GM12878 (cell line): ENCODE measurements around the gene STRA6. TPM values are rescaled to one million over a fixed set of nuclear protein-coding genes. Genes with fewer than 3 reads are reported as not detected.

Experiments
- ATAC-seq: fragments of 200-7000 bp; cut with Tn5 transposase; 3 replicates; pipeline ENCODE4 v1.9.1; 2020; ENCODE audit warnings: mild to moderate bottlenecking, moderate library complexity
- BruUV-seq: library from RNA; stranded (reverse); fragments of 400-500 nt; replicated peaks from 2 replicates; lab custom pipeline; 2021; lab: Mats Ljungman, UMichigan
- CTCF ChIA-PET: fragments of 300-600 bp; sonication (Branson Sonifier 250); formaldehyde crosslinking; extraction: SDS; loops from one replicate; lab custom pipeline; 2021; ENCODE audit warnings: inconsistent platforms; lab: Yijun Ruan, JAX
- POLR2A ChIA-PET: fragments of 350-600 bp; formaldehyde crosslinking; extraction: SDS; loops from one replicate; lab custom pipeline; 2021; ENCODE audit warnings: inconsistent platforms; lab: Charles Lee
- RAD21 ChIA-PET: fragments of 300-600 bp; sonication (Branson Sonifier 250); formaldehyde crosslinking; loops from one replicate; lab custom pipeline; 2023; ENCODE audit warnings: antibody characterized with exemption; ENCODE audit not compliant: unreplicated experiment; lab: Charles Lee
- SMC1A ChIA-PET: fragments of 300-600 bp; sonication (Branson Sonifier 250); formaldehyde crosslinking; loops from one replicate; lab custom pipeline; 2023; ENCODE audit not compliant: unreplicated experiment, uncharacterized antibody; lab: Charles Lee
- DNase-seq: peaks from one replicate; pipeline ENCODE4 v3.0.0-alpha.2; 2011; ENCODE audit warnings: low read depth, low spot score
- FAIRE-seq: peaks from 3 replicates; lab custom pipeline; 2011; peaks lifted over from hg19 to GRCh38; lab: Jason Lieb, UNC
- H2AFZ ChIP-seq: 2 replicates; pipeline ENCODE4 v1.6.0; 2011; ENCODE audit warnings: low read depth, low read length, control low read depth; ENCODE audit not compliant: control insufficient read depth
- H3K27ac ChIP-seq: 2 replicates; pipeline ENCODE4 v1.5.1; 2011; ENCODE audit warnings: control low read depth; ENCODE audit not compliant: control insufficient read depth, insufficient read depth
- H3K27me3 ChIP-seq, 2 experiments: replicated peaks in 1 of 2; 2 replicates each; pipeline versions ENCODE4 v1.6.0 to v1.6.1; 2011; ENCODE audit warnings: low read length in 1 of 2; ENCODE audit not compliant: control insufficient read depth in 2 of 2, insufficient read depth in 2 of 2
- H3K36me3 ChIP-seq, 2 experiments: 2 replicates each; pipeline ENCODE4 v1.5.1; 2011; ENCODE audit warnings: low read length in 1 of 2; ENCODE audit not compliant: control insufficient read depth in 2 of 2, insufficient read depth in 2 of 2
- H3K4me1 ChIP-seq: 2 replicates; pipeline ENCODE4 v1.6.1; 2011; ENCODE audit warnings: mild to moderate bottlenecking, low read length, moderate library complexity, mixed read lengths; ENCODE audit not compliant: control insufficient read depth, insufficient read depth
- H3K4me2 ChIP-seq: 2 replicates; pipeline ENCODE4 v1.6.0; 2011; ENCODE audit warnings: control low read depth; ENCODE audit not compliant: control insufficient read depth, insufficient read depth
- H3K4me3 ChIP-seq: fragments of 200-600 bp; sonication (generic); 2 replicates; pipeline ENCODE4 v1.5.1; 2016
- H3K79me2 ChIP-seq: 2 replicates; pipeline ENCODE4 v1.6.0; 2011; ENCODE audit warnings: low read length; ENCODE audit not compliant: control insufficient read depth, insufficient read depth
- H3K9ac ChIP-seq: 2 replicates; pipeline ENCODE4 v1.8.0; 2011; ENCODE audit warnings: low read length, control low read depth, mixed read lengths; ENCODE audit not compliant: control insufficient read depth, insufficient read depth
- H3K9me3 ChIP-seq: replicated peaks from 3 replicates; pipeline ENCODE4 v1.5.1; 2011; ENCODE audit warnings: mild to moderate bottlenecking, low read length; ENCODE audit not compliant: control insufficient read depth, insufficient read depth
- H4K20me1 ChIP-seq: 2 replicates; pipeline ENCODE4 v1.6.0; 2011; ENCODE audit not compliant: control insufficient read depth, insufficient read depth
- ATF7 ChIP-seq: fragments of 450-650 bp; IDR thresholded peaks from 2 replicates; pipeline ENCODE4 v1.6.1; 2016; ENCODE audit warnings: low read depth, mild to moderate bottlenecking
- CBX3 ChIP-seq: fragments of 200-600 bp; sonication (generic); IDR thresholded peaks from 2 replicates; pipeline ENCODE4 v1.6.1; 2016; ENCODE audit warnings: low read depth, borderline replicate concordance
- CHD1 ChIP-seq: IDR thresholded peaks from 2 replicates; pipeline ENCODE4 v1.6.1; 2012; ENCODE audit warnings: low read depth, low read length, improper control_type of control experiment
- ESRRA ChIP-seq: IDR thresholded peaks from 2 replicates; pipeline ENCODE4 v1.6.1; 2012; ENCODE audit warnings: mild to moderate bottlenecking, low read length, improper control_type of control experiment
- ETV6 ChIP-seq, 2 experiments: fragments of 450-650 bp in 1 of 2; IDR thresholded peaks in 1 of 2; conservative IDR thresholded peaks in 1 of 2; 2 replicates each; pipeline ENCODE4 v1.6.1; 2014; ENCODE audit warnings: antibody characterized with exemption in 1 of 2, borderline replicate concordance in 1 of 2, low read depth in 1 of 2, mild to moderate bottlenecking in 1 of 2, moderate library complexity in 1 of 2
- FOXM1 ChIP-seq: IDR thresholded peaks from 2 replicates; pipeline ENCODE4 v1.6.1; 2012; ENCODE audit warnings: low read depth, mild to moderate bottlenecking, inconsistent platforms, low read length, moderate library complexity
- HDAC6 ChIP-seq: fragments of 200-600 bp; sonication (generic); IDR thresholded peaks from one replicate; pipeline ENCODE4 v1.8.0; 2017; ENCODE audit warnings: antibody characterized with exemption; ENCODE audit not compliant: unreplicated experiment
- MXI1 ChIP-seq: fragments of 150-350 bp; IDR thresholded peaks from 2 replicates; pipeline ENCODE4 v1.6.1; 2011; ENCODE audit warnings: low read depth, mild to moderate bottlenecking, inconsistent platforms, low read length, improper control_type of control experiment
- PAX5 ChIP-seq: IDR thresholded peaks from 2 replicates; pipeline ENCODE4 v1.6.1; 2011; ENCODE audit warnings: low read depth, low read length, borderline replicate concordance
- RAD51 ChIP-seq: fragments of 450-650 bp; IDR thresholded peaks from 2 replicates; pipeline ENCODE4 v1.6.1; 2016; ENCODE audit warnings: moderate library complexity, mild to moderate bottlenecking, inconsistent platforms
- REST ChIP-seq: IDR thresholded peaks from 2 replicates; pipeline ENCODE4 v1.6.1; 2012; ENCODE audit warnings: mild to moderate bottlenecking, low read depth, low read length
- SKIL ChIP-seq: fragments of 450-650 bp; IDR thresholded peaks from 2 replicates; pipeline ENCODE4 v1.6.1; 2017; ENCODE audit warnings: mild to moderate bottlenecking, low read depth, inconsistent platforms; ENCODE audit not compliant: poor library complexity, severe bottlenecking
- SUPT20H ChIP-seq: IDR thresholded peaks from 2 replicates; pipeline ENCODE4 v1.6.1; 2011; ENCODE audit warnings: low read depth, mild to moderate bottlenecking, low read length, moderate library complexity, borderline replicate concordance; ENCODE audit not compliant: control insufficient read depth
- USF2 ChIP-seq: IDR thresholded peaks from 2 replicates; pipeline ENCODE4 v1.6.1; 2011; ENCODE audit warnings: low read depth, low read length, improper control_type of control experiment, borderline replicate concordance
- WGBS: methylation state at CpG from one replicate; pipeline ENCODE4 v1.1.6; 2016; ENCODE audit warnings: low lambda C conversion rate; ENCODE audit not compliant: insufficient replicate concordance, insufficient coverage; ENCODE audit errors: missing lambda C conversion rate; 5-methylcytosine and 5-hydroxymethylcytosine counted together
- in situ Hi-C: fragments of 300-500 bp; cut with MboI; formaldehyde crosslinking; loops from 9 replicates; pipeline ENCODE4 v1.14.3; 2018; ENCODE audit warnings: mixed read lengths
- intact Hi-C: fragments of 100-400 bp; cut with micrococcal nuclease; formaldehyde crosslinking; loops from one replicate; pipeline ENCODE4 v1.14.2; 2022; ENCODE audit not compliant: unreplicated experiment
- polyA plus RNA-seq, 11 experiments: library from polyadenylated mRNA; depleted of rRNA in 4 of 11; unstranded in 6 of 11; stranded (reverse) in 5 of 11; fragments of >200 nt; fragmentation: Nextera tagmentation in 4 of 11; fragmentation: Illumina TruSeq in 1 of 11; extraction: Ambion mirVana in 4 of 11; extraction: Trizol in 1 of 11; gene quantifications; 1 replicate in 1 of 11; 2 replicates in 10 of 11; pipeline versions ENCODE4 v1.2.1 to v1.2.3, GENCODE V29; 2011 to 2016; ENCODE audit warnings: inconsistent platforms in 2 of 11, missing spikeins in 2 of 11, low read depth in 1 of 11
- total RNA-seq, 4 experiments: library from RNA; depleted of rRNA in 3 of 4; stranded (reverse); fragments of >200 nt in 3 of 4; fragmentation: Illumina TruSeq in 1 of 4; extraction: Trizol in 1 of 4; gene quantifications; 2 replicates each; pipeline versions ENCODE4 v1.2.1 to v1.2.3, GENCODE V29; 2013 to 2021
- TF ChIP-seq, protein P1 (sequence below): IDR thresholded peaks from 2 replicates; pipeline ENCODE4 v1.6.1; 2012; ENCODE audit warnings: low read length, inconsistent platforms

The STRA6 gene
- total and polyA plus RNA-seq, 10 of the 15 experiments (the other 5 are each of a cell fraction or from before 2014, with no cell fraction given), result 0.31 to 10.8 (median 5.8) TPM

GRCh38 chr15:74231475-74231874, 28.9 kb upstream of the STRA6 start (continued):
- TF ChIP-seq USF2 (no peak), SUPT20H (no peak), ETV6 (conservative IDR thresholded peaks at IDR 0.05 in 1 of 2, IDR thresholded peaks at IDR 0.05 in 1 of 2; ENCODE audit: borderline replicate concordance in 1 of 2, low read depth in 1 of 2) (no peak), FOXM1 (no peak)
- TF ChIP-seq, all 136 proteins: peak for 0

- CTCF ChIA-PET, result no interaction called here
- intact Hi-C loops (no loop called here), in situ Hi-C loops (no loop called here)
- no peaks in the 10 kb centered on the region for H3K9me3 ChIP-seq
- WGBS, result 0% methylated on average over 3 of the region's 3 CpGs
- no peaks in the 10 kb centered on the region for H3K36me3 ChIP-seq
- RAD21 ChIA-PET, result no interaction called here
- no peaks in the 10 kb centered on the region for H3K79me2 ChIP-seq
- H3K4me2 ChIP-seq, result no peak overlapping the region
- peaks cover 6% of the 10 kb centered on the region for H3K4me1 ChIP-seq
- H2AFZ ChIP-seq, result no peak overlapping the region
- POLR2A ChIA-PET, result no interaction called here
- SMC1A ChIA-PET, result no interaction called here
- H3K9ac ChIP-seq, result no peak overlapping the region
- H4K20me1 ChIP-seq, result no peaks in the 10 kb centered on the region
- no TSS peak for BruUV-seq
- FAIRE-seq (no peak), ATAC-seq (no peak), DNase-seq (no peak)
- H3K27ac ChIP-seq, result no peak overlapping the region
- H3K27me3 ChIP-seq, result peaks cover 0 to 3% of the 10 kb centered on the region in 2 experiments
- no peak overlapping the region for H3K4me3 ChIP-seq
- TF ChIP-seq PAX5 (no peak), ATF7 (no peak), CHD1 (no peak), SKIL (no peak), REST (no peak), MXI1 (no peak), RAD51 (no peak), HDAC6 (no peak), ESRRA (no peak), CBX3 (no peak)
- TF ChIP-seq, protein P1, sequence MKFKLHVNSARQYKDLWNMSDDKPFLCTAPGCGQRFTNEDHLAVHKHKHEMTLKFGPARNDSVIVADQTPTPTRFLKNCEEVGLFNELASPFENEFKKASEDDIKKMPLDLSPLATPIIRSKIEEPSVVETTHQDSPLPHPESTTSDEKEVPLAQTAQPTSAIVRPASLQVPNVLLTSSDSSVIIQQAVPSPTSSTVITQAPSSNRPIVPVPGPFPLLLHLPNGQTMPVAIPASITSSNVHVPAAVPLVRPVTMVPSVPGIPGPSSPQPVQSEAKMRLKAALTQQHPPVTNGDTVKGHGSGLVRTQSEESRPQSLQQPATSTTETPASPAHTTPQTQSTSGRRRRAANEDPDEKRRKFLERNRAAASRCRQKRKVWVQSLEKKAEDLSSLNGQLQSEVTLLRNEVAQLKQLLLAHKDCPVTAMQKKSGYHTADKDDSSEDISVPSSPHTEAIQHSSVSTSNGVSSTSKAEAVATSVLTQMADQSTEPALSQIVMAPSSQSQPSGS, result no peak
These were observed 27.1 kb upstream of the STRA6 start for GRCh38 chr15:74229686-74230085.
